Gastrocnemius medialis (tissue), 4 donors: Measurements from ENCODE around the gene LGALS1. TPM values are rescaled to one million over a fixed set of nuclear protein-coding genes. Genes with fewer than 3 reads are reported as not detected.
"Not testable (repeated sequence)": the region's sequence is repeated elsewhere in the genome, so short reads cannot be mapped to it uniquely, and the experiment has no call there.

ENCODE experiments used
- ATAC-seq, 2 donors: fragments of 150-250 bp; one replicate each; pipeline ENCODE4 v1.9.1; 2016
- DNase-seq, 2 donors: peaks; one replicate each; pipeline ENCODE4 v3.0.0-alpha.2; 2019
- H3K27ac ChIP-seq, 4 donors: fragments of 200-600 bp; sonication (generic); 1 replicate in 1 of 4; 2 replicates in 3 of 4; pipeline ENCODE4 v1.5.1; 2016 to 2018; ENCODE audit warnings: mild to moderate bottlenecking in 2 of 4, moderate library complexity in 1 of 4
- H3K27me3 ChIP-seq, 3 donors: fragments of 200-600 bp; sonication (generic) in 2 of 3; 1 replicate in 1 of 3; 2 replicates in 2 of 3; pipeline versions ENCODE4 v1.5.1 to v1.6.0; 2016 to 2019; ENCODE audit warnings: mild to moderate bottlenecking in 1 of 3, moderate library complexity in 1 of 3
- H3K36me3 ChIP-seq, 2 donors: fragments of 200-600 bp; sonication (generic) in 1 of 2; one replicate each; pipeline ENCODE4 v1.5.1; 2017 to 2018
- H3K4me1 ChIP-seq, 2 donors: fragments of 200-600 bp; sonication (generic) in 1 of 2; one replicate each; pipeline ENCODE4 v1.5.1; 2016 to 2017; ENCODE audit warnings: mild to moderate bottlenecking in 2 of 2
- H3K4me3 ChIP-seq, 4 donors: fragments of 200-600 bp; sonication (generic) in 3 of 4; 1 replicate in 1 of 4; 2 replicates in 3 of 4; pipeline ENCODE4 v1.5.1; 2016 to 2019; ENCODE audit warnings: mild to moderate bottlenecking in 2 of 4
- H3K9me3 ChIP-seq, 3 donors: fragments of 200-600 bp; sonication (generic) in 2 of 3; 1 replicate in 1 of 3; 2 replicates in 2 of 3; pipeline ENCODE4 v1.5.1; 2016 to 2019
- POLR2A ChIP-seq, 2 donors: fragments of 450-650 bp; IDR thresholded peaks; one replicate each; pipeline ENCODE4 v1.6.1; 2017; ENCODE audit warnings: antibody characterized with exemption in 2 of 2, mild to moderate bottlenecking in 2 of 2, moderate library complexity in 2 of 2
- in situ Hi-C, 4 donors: fragments of 200-750 bp; cut with MboI; loops; one replicate each; pipeline versions ENCODE4 v1.15.0 to v1.8.0; 2017; ENCODE audit warnings: low sequenced_read_pairs in 4 of 4
- intact Hi-C: fragments of 100-400 bp; cut with DNase I; formaldehyde crosslinking; loops from one replicate; pipeline ENCODE4 v1.15.1; 2023; ENCODE audit warnings: low total_unique reads
- total RNA-seq, 4 donors: library from RNA; depleted of rRNA; stranded (reverse); fragments of >200 nt; gene quantifications; one replicate each; pipeline versions ENCODE4 v1.1.0 to v1.2.3, GENCODE V29; 2016
- TF ChIP-seq, protein P1 (sequence below), 5 experiments: fragments of 450-650 bp in 3 of 5; fragments of 200-600 bp in 2 of 5; sonication (generic) in 2 of 5; IDR thresholded peaks in 4 of 5; conservative IDR thresholded peaks in 1 of 5; 1 replicate in 4 of 5; 2 replicates in 1 of 5; pipeline ENCODE4 v1.5.1; 2016 to 2019; ENCODE audit warnings: antibody characterized with exemption in 5 of 5, mild to moderate bottlenecking in 3 of 5, moderate library complexity in 3 of 5

The LGALS1 gene
- total RNA-seq, 4 donors from 2014 or later: 561 to 1,888 (median 1,101) TPM

DNA sequence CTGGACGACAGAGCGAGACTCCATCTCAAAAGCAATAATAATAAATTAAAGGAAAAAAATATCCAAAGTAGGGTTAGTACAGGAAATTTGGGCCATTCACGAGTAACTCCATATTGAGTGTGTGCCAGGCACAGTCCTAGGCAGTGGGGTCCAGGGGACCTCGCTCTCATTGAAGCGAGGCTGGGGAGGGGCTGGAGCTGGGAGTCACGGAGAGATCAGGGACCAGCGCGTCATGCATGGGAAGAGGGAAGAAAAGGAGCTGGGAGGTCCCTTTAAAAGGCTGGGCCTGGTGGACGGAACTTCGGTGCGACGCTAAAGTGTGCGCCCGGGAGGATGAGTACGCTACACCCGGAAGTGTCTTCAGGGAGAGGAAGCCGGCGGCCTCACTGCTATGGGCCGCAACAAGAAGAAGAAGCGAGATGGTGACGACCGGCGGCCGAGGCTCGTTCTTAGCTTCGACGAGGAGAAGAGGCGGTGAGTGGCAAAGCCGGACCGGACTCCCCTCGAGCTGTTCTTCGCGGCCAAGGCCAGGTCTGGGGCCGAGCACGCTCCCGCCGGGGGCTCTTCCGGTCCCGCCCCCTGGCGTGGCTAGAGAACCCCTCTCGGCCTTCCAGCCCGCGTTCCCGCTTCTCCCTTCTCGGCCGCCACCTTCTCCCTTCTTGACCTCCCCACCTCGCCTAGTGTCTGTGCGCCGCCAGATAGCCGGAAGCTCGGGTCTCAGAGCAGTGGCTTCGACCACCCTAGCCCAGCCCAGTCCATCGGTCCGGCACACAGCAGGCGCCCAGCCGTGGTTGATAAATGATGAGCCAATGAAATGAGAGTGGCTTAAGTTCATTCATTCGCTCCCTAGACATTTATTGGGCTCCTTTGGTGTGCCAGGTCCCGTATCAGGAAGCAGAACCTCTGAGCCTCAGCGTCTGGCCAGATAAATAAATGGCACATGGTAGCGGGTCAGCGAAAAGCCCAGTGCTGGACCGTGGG, 10.9 kb downstream of the LGALS1 start, which contains the start of gene NOL12:
TSS of gene NOL12 (plus strand) at position 342 of the 981 bp plus-strand sequence. CDS start at position 392, 50 bp downstream.
- Histone ChIP-seq H3K4me3 (peak within 1 kb of the TSS; percentile 96 to 100 (median 96)), H3K4me1 (peaks cover 16 to 18% of the 10 kb centered on the region in 2 donors), H3K27ac (peak within 1 kb of the TSS; percentile 91 to 99 (median 96)), H3K9me3 (no peaks in the 10 kb centered on the region), H3K36me3 (peaks cover 0 to 33% of the 10 kb centered on the region in 2 donors), H3K27me3 (no peaks in the 10 kb centered on the region)
- DNase-seq: peak; percentile 64 to 78
- ATAC-seq: peak; percentile 93 to 95
- in situ Hi-C loops: loop anchor here in 1 of 4 donors (10.0 kb wide), 1 partner anchor 61 kb away; no protein-coding TSS in a partner anchor
- TF ChIP-seq, protein P1, sequence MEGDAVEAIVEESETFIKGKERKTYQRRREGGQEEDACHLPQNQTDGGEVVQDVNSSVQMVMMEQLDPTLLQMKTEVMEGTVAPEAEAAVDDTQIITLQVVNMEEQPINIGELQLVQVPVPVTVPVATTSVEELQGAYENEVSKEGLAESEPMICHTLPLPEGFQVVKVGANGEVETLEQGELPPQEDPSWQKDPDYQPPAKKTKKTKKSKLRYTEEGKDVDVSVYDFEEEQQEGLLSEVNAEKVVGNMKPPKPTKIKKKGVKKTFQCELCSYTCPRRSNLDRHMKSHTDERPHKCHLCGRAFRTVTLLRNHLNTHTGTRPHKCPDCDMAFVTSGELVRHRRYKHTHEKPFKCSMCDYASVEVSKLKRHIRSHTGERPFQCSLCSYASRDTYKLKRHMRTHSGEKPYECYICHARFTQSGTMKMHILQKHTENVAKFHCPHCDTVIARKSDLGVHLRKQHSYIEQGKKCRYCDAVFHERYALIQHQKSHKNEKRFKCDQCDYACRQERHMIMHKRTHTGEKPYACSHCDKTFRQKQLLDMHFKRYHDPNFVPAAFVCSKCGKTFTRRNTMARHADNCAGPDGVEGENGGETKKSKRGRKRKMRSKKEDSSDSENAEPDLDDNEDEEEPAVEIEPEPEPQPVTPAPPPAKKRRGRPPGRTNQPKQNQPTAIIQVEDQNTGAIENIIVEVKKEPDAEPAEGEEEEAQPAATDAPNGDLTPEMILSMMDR (IDR thresholded peaks at IDR 0.05 in 4 of 5, conservative IDR thresholded peaks at IDR 0.05 in 1 of 5): no peak
- peak; percentile 28 to 45 for TF ChIP-seq POLR2A (IDR thresholded peaks at IDR 0.05)
- intact Hi-C loops: no loop called here

GRCh38 chr22:37690407-37690806, 15.0 kb downstream of the LGALS1 start:
- H3K4me3 ChIP-seq: no peak overlapping the region
- ATAC-seq (no peak), DNase-seq (no peak)
- H3K9me3 ChIP-seq: no peaks in the 10 kb centered on the region
- peak overlapping the region in 1 of 4 donors; percentile 43 for H3K27ac ChIP-seq
- peaks cover 0 to 66% of the 10 kb centered on the region in 2 donors for H3K36me3 ChIP-seq
- in situ Hi-C loops: loop anchor here in 1 of 4 donors (10.0 kb wide), 1 partner anchor 66 kb away; no protein-coding TSS in a partner anchor
- TF ChIP-seq POLR2A (IDR thresholded peaks at IDR 0.05): no peak
- TF ChIP-seq, protein P1 (IDR thresholded peaks at IDR 0.05 in 4 of 5, conservative IDR thresholded peaks at IDR 0.05 in 1 of 5): no peak
- peaks cover 13 to 14% of the 10 kb centered on the region in 2 donors for H3K4me1 ChIP-seq
- intact Hi-C loops: no loop called here
- H3K27me3 ChIP-seq: no peaks in the 10 kb centered on the region

DNA sequence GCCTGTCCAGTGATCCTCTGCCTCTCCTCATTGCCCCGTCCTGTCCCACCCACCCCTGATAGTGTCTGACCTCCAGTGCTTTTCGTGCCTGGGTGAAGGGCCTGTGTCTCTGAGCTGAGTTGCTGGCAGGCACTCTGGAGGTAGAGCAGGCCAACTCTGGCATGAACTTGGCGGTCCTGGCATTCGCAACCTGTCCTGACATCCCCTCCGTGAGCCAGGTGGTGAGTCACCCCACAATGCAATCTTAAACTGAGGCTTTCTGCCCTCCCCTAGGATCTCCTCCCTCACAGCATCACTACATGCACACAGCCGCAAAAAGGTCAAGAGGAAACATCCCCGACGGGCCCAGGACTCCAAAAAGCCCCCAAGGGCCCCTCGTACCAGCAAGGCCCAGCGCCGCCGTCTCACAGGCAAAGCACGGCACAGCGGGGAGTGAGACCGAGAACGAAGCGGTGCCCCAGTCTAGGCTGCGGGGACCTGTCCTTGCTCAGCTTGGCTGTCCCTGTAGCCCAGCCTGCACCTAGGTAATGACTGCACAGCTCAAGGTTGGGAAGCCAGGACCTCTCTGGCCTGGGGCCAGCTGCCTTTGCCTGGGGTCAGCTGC, 15.6 kb downstream of the LGALS1 start:
- in situ Hi-C loops: loop anchor here in 1 of 4 donors (10.0 kb wide), 1 partner anchor 66 kb away; no protein-coding TSS in a partner anchor
- peak in 1 of 2 donors; percentile 43 for ATAC-seq
- Histone ChIP-seq H3K4me1 (peaks cover 9 to 19% of the 10 kb centered on the region in 2 donors), H3K9me3 (no peaks in the 10 kb centered on the region), H3K27me3 (no peaks in the 10 kb centered on the region), H3K4me3 (no peak overlapping the region), H3K27ac (peak overlapping the region in 1 of 4 donors; percentile 43), H3K36me3 (peaks cover 0 to 66% of the 10 kb centered on the region in 2 donors)
- TF ChIP-seq, protein P1 (IDR thresholded peaks at IDR 0.05 in 4 of 5, conservative IDR thresholded peaks at IDR 0.05 in 1 of 5): no peak
- TF ChIP-seq POLR2A (IDR thresholded peaks at IDR 0.05): no peak
- DNase-seq: peak; percentile 34 to 74
- intact Hi-C loops: no loop called here

GRCh38 chr22:37692627-37693285, 17.3 kb downstream of the LGALS1 start:
- intact Hi-C loops (no loop called here), in situ Hi-C loops (loop anchor here in 1 of 4 donors (10.0 kb wide), 1 partner anchor 68 kb away; no protein-coding TSS in a partner anchor)
- H3K27me3 ChIP-seq: no peaks in the 10 kb centered on the region
- TF ChIP-seq, protein P1 (IDR thresholded peaks at IDR 0.05 in 4 of 5, conservative IDR thresholded peaks at IDR 0.05 in 1 of 5): no peak
- peaks cover 8 to 14% of the 10 kb centered on the region in 2 donors for H3K4me1 ChIP-seq
- peaks cover 0 to 63% of the 10 kb centered on the region in 2 donors for H3K36me3 ChIP-seq
- DNase-seq (no peak), ATAC-seq (no peak)
- H3K9me3 ChIP-seq: no peaks in the 10 kb centered on the region
- no peak overlapping the region for H3K4me3 ChIP-seq
- no peak overlapping the region for H3K27ac ChIP-seq

DNA sequence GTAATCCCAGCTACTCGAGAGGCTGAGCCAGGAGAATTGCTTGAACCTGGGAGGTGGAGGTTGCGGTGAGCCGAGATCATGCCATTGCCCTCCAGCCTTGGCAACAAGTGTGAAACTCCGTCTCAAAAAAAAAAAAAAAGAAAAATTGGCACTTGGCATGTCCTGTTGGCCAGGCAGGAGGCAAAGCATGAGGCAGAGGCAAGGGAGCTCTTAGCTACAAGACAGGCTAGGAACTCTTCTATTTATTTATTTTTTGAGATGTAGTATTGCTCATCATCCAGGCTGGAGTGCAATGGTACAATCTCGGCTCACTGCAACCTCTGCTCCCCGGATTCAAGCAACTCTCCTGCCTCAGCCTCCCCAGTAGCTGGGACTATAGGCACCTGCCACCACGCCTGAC, 18.7 kb downstream of the LGALS1 start:
- H3K9me3 ChIP-seq, H3K27me3 ChIP-seq, intact Hi-C loops, H3K4me3 ChIP-seq, H3K27ac ChIP-seq, ATAC-seq, DNase-seq: not testable (repeated sequence)
- in situ Hi-C loops: loop anchor here in 1 of 4 donors (10.0 kb wide), 1 partner anchor 69 kb away; no protein-coding TSS in a partner anchor
- H3K4me1 ChIP-seq: peaks cover 7 to 11% of the 10 kb centered on the region in 2 donors
- H3K36me3 ChIP-seq: peaks cover 0 to 49% of the 10 kb centered on the region in 2 donors

DNA sequence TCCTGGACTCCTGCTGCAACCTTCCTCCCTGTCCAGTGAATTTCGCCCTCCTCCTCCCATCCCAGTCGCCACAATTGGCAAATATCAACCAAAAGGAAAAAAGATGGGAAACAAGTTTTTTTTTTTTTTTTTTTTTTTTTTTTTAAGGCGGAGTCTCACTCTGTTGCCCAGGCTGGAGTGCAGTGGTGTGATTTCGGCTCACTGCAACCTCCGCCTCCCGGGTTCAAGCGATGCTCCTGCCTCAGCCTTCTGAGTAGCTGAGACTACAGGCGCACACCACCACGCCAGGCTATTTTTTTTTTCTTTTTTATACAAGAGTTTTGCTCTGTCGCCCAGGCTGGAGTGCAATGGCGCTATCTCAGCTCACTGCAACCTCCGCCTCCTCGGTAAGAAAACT, 20.8 kb downstream of the LGALS1 start:
- H3K9me3 ChIP-seq, intact Hi-C loops, H3K27me3 ChIP-seq, H3K27ac ChIP-seq, DNase-seq: not testable (repeated sequence)
- Histone ChIP-seq H3K4me1 (peaks cover 7 to 11% of the 10 kb centered on the region in 2 donors), H3K4me3 (peak overlapping the region; percentile 21 to 43 (median 34)), H3K36me3 (peaks cover 0 to 33% of the 10 kb centered on the region in 2 donors)
- peak in 1 of 2 donors; percentile 25 for ATAC-seq
- in situ Hi-C loops: loop anchor here in 1 of 4 donors (10.0 kb wide), 1 partner anchor 71 kb away; no protein-coding TSS in a partner anchor
